Neutrophil (primary cell): ENCODE data around the gene NES.

Experiments used
- H3K27ac ChIP-seq: fragments of 200-600 bp; sonication (generic); 2 replicates; pipeline ENCODE4 v1.5.1; 2016; ENCODE audit warnings: mild to moderate bottlenecking, moderate library complexity
- H3K27me3 ChIP-seq: fragments of 200-600 bp; sonication (generic); 2 replicates; pipeline ENCODE4 v1.6.0; 2016; ENCODE audit warnings: mild to moderate bottlenecking
- H3K36me3 ChIP-seq: fragments of 200-600 bp; sonication (generic); 2 replicates; pipeline ENCODE4 v1.5.1; 2017
- H3K4me1 ChIP-seq, 2 experiments: fragments of 200-600 bp in 1 of 2; sonication (generic) in 1 of 2; 1 replicate in 1 of 2; 2 replicates in 1 of 2; pipeline versions ENCODE4 v1.5.1 to v1.6.1; 2013 to 2016; ENCODE audit warnings: low read depth in 1 of 2, low read length in 1 of 2, mild to moderate bottlenecking in 1 of 2, moderate library complexity in 1 of 2; ENCODE audit not compliant: control insufficient read depth in 1 of 2, insufficient read depth in 1 of 2
- H3K4me3 ChIP-seq, 2 experiments: fragments of 200-600 bp in 1 of 2; sonication (generic) in 1 of 2; 1 replicate in 1 of 2; 2 replicates in 1 of 2; pipeline ENCODE4 v1.5.1; 2013 to 2016; ENCODE audit warnings: low read depth in 1 of 2, low read length in 1 of 2, mild to moderate bottlenecking in 1 of 2, moderate library complexity in 1 of 2
- H3K9me3 ChIP-seq: fragments of 200-600 bp; sonication (generic); 2 replicates; pipeline ENCODE4 v1.5.1; 2016
- TF ChIP-seq, protein P1 (sequence below): fragments of 200-600 bp; sonication (generic); IDR thresholded peaks from 2 replicates; pipeline ENCODE4 v1.5.1; 2016; ENCODE audit warnings: antibody characterized with exemption

The NES gene

DNA sequence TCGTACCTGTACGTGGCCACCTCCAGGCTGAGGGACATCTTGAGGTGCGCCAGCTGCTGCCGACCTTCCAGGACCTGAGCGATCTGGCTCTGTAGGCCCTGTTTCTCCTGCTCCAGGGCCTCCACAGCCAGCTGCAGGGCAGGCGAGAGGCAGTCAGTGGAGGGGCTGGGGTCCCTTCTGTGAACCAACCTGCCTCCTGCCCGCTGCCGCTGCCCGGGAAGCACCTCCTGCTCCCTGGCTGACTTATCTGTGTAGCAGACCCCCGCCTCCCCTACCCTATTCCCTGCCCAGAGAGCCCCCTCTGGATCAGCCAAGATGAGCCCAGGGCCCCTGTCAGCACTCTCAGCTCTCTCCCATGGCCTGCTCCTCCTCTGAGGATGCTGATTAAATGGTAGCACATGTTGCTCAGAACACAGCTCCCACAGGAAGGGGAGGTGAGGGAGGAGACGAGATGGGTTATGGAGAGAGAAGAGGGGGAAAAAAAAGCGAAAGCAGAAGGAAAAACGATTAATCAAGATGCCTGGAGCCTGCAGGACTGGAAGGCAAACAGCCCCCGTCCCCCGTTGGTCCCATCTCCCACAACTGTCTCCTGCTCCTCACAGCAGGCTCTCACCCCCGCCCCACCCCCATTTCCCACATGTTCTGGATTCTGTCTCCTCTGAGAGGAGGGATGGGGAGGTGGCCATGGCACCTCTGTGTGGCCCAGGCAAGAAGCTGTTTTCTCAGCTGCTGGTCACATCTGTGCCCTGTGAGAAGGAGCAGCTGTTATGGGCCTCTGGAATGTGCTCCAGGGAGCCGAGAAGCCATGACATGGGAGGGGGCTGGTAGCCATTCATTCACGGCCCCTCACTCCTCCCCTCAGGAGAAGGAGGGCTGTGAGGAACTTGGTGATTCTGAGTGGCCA, 1.7 kb downstream of the NES start:
- Histone ChIP-seq H3K4me1 (no peaks in the 10 kb centered on the region), H3K36me3 (no peaks in the 10 kb centered on the region), H3K9me3 (no peaks in the 10 kb centered on the region), H3K27ac (no peak overlapping the region), H3K4me3 (no peak overlapping the region), H3K27me3 (peaks cover 98% of the 10 kb centered on the region)
- TF ChIP-seq, protein P1, sequence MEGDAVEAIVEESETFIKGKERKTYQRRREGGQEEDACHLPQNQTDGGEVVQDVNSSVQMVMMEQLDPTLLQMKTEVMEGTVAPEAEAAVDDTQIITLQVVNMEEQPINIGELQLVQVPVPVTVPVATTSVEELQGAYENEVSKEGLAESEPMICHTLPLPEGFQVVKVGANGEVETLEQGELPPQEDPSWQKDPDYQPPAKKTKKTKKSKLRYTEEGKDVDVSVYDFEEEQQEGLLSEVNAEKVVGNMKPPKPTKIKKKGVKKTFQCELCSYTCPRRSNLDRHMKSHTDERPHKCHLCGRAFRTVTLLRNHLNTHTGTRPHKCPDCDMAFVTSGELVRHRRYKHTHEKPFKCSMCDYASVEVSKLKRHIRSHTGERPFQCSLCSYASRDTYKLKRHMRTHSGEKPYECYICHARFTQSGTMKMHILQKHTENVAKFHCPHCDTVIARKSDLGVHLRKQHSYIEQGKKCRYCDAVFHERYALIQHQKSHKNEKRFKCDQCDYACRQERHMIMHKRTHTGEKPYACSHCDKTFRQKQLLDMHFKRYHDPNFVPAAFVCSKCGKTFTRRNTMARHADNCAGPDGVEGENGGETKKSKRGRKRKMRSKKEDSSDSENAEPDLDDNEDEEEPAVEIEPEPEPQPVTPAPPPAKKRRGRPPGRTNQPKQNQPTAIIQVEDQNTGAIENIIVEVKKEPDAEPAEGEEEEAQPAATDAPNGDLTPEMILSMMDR, result no peak

- TF ChIP-seq, protein P1, result no peak
- H3K36me3 ChIP-seq, result no peaks in the 10 kb centered on the region
- H3K4me1 ChIP-seq, result no peaks in the 10 kb centered on the region
- no peaks in the 10 kb centered on the region for H3K9me3 ChIP-seq
- H3K27ac ChIP-seq, result no peak overlapping the region
- no peak overlapping the region for H3K4me3 ChIP-seq
- H3K27me3 ChIP-seq, result peaks cover 97% of the 10 kb centered on the region
Measured at GRCh38 chr1:156673387-156674121, 3.7 kb downstream of the NES start.

DNA sequence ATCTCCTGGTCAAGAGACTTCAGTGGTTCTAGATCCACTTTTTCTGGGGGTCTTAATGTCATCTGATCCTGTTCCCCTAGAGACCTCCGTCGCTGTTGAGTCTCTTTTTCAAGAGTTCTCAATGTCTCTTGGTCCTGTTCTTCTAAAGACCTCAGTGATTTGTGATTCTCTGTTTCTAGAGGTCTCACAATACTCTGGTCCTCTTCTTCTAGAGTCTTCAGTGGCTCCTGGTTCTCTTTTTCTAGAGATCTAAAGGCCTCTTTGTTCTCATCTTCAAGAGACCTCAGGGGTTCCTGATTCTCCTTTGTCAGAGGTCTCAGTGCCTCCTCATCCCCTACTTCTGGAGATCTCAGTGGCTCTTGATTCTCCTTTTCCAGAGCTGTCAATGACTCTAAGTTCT, 5.4 kb downstream of the NES start:
- H3K27me3 ChIP-seq, result peaks cover 82% of the 10 kb centered on the region

DNA sequence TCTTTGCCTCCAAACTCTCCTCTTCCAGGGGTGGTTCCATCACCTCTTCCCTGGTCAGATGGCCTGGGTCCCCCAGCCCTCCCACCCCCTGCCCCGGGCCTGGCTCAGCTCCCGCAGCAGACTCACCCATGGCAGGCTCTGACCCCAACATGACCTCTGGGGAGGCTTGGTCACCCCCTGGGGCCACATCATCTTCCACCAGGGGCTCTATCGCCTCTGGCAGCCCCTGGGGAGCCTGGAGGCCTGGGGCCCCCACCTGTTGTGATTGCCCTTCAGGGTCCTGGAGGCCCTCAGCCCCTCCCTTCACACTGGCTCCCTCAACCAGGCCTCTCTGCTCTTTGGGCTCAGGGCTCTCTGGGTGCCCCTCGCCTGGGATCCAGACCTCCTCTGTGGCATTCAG, 6.4 kb downstream of the NES start:
- Histone ChIP-seq H3K27me3 (peaks cover 82% of the 10 kb centered on the region), H3K9me3 (no peaks in the 10 kb centered on the region), H3K4me1 (no peaks in the 10 kb centered on the region), H3K36me3 (no peaks in the 10 kb centered on the region), H3K27ac (no peak overlapping the region), H3K4me3 (no peak overlapping the region)
- TF ChIP-seq, protein P1, result no peak

More for the DNA sequence above, 5.4 kb downstream of the NES start:
- Histone ChIP-seq H3K4me3 (no peak overlapping the region), H3K36me3 (no peaks in the 10 kb centered on the region), H3K27ac (no peak overlapping the region), H3K9me3 (no peaks in the 10 kb centered on the region), H3K4me1 (no peaks in the 10 kb centered on the region)
- TF ChIP-seq, protein P1, result no peak

GRCh38 chr1:156670359-156670758, 6.8 kb downstream of the NES start:
- no peaks in the 10 kb centered on the region for H3K4me1 ChIP-seq
- no peaks in the 10 kb centered on the region for H3K9me3 ChIP-seq

More at GRCh38 chr1:156670359-156670758, 6.8 kb downstream of the NES start:
- Histone ChIP-seq H3K4me3 (no peak overlapping the region), H3K27ac (no peak overlapping the region), H3K27me3 (peaks cover 82% of the 10 kb centered on the region), H3K36me3 (no peaks in the 10 kb centered on the region)
- TF ChIP-seq, protein P1, result no peak
